Endodermal cell (in vitro differentiated cells): ENCODE data around the gene TMEM62. TPM values are rescaled to one million over a fixed set of nuclear protein-coding genes. Genes with fewer than 3 reads are reported as not detected.
A peak's percentile ranks its signal among the peaks of the same experiment; 100 is the strongest.

Experiments
- DNase-seq: peaks from one replicate; pipeline ENCODE4 v3.0.0-alpha.2; 2017
- H3K27ac ChIP-seq: 2 replicates; pipeline ENCODE4 v1.5.1; 2013; ENCODE audit warnings: mild to moderate bottlenecking, low read depth, low read length, moderate library complexity
- H3K27me3 ChIP-seq: 2 replicates; pipeline ENCODE4 v1.6.1; 2013; ENCODE audit warnings: mild to moderate bottlenecking, low read length, moderate library complexity; ENCODE audit not compliant: insufficient read depth, control insufficient read depth, poor library complexity, severe bottlenecking
- H3K36me3 ChIP-seq: 2 replicates; pipeline ENCODE4 v1.7.0; 2013; ENCODE audit warnings: mild to moderate bottlenecking, low read length, moderate library complexity; ENCODE audit not compliant: control insufficient read depth, insufficient read depth
- H3K4me1 ChIP-seq: one replicate; pipeline ENCODE4 v1.7.0; 2013; ENCODE audit warnings: low read length; ENCODE audit not compliant: control insufficient read depth, insufficient read depth
- H3K4me3 ChIP-seq: 2 replicates; pipeline ENCODE4 v1.5.1; 2013; ENCODE audit warnings: mild to moderate bottlenecking, low read length, moderate library complexity
- H3K9ac ChIP-seq: 2 replicates; pipeline ENCODE4 v1.6.1; 2013; ENCODE audit warnings: mild to moderate bottlenecking, low read length, moderate library complexity; ENCODE audit not compliant: poor library complexity, severe bottlenecking; ENCODE audit errors: extremely low read depth
- H3K9me3 ChIP-seq: 2 replicates; pipeline ENCODE4 v1.6.1; 2013; ENCODE audit warnings: mild to moderate bottlenecking, low read length, moderate library complexity; ENCODE audit not compliant: control insufficient read depth
- H3K27ac Mint-ChIP-seq: 2 replicates; pipeline ENCODE4 v1.8.0; 2020; ENCODE audit warnings: mixed read lengths
- H3K27me3 Mint-ChIP-seq: 2 replicates; pipeline ENCODE4 v1.8.0; 2021; ENCODE audit warnings: mild to moderate bottlenecking, mixed read lengths; ENCODE audit not compliant: insufficient read depth
- H3K36me3 Mint-ChIP-seq: 2 replicates; pipeline ENCODE4 v1.8.0; 2020; ENCODE audit warnings: low read depth, mixed read lengths
- H3K4me1 Mint-ChIP-seq: 2 replicates; pipeline ENCODE4 v1.8.0; 2020; ENCODE audit warnings: mixed read lengths
- H3K4me3 Mint-ChIP-seq: 2 replicates; pipeline ENCODE4 v1.8.0; 2020; ENCODE audit warnings: mild to moderate bottlenecking, moderate library complexity, mixed read lengths
- H3K9me3 Mint-ChIP-seq: 2 replicates; pipeline ENCODE4 v1.8.0; 2020; ENCODE audit warnings: mild to moderate bottlenecking, mixed read lengths
- WGBS, 2 experiments: methylation state at CpG; one replicate each; pipeline versions ENCODE4 v1.1.5 to v1.1.7; 2013; ENCODE audit warnings: missing lambda C conversion rate in 2 of 2, mixed read lengths in 1 of 2; ENCODE audit not compliant: insufficient coverage in 1 of 2, insufficient read length in 1 of 2; 5-methylcytosine and 5-hydroxymethylcytosine counted together
- total RNA-seq, 2 donors: library from RNA; stranded (reverse); fragmentation: NEBNext Ultra II Directional in 1 of 2; extraction: Animal tissue kit (Norgen Biotek cat#: 25700) in 1 of 2; gene quantifications; 2 replicates in 1 of 2; 3 replicates in 1 of 2; pipeline ENCODE4 v1.2.1, GENCODE V29; 2021
- TF ChIP-seq, protein P1 (sequence below): fragments of 200-600 bp; sonication (generic); conservative IDR thresholded peaks from 2 replicates; pipeline ENCODE4 v1.5.0; 2021; ENCODE audit warnings: antibody characterized with exemption, mild to moderate bottlenecking

The TMEM62 gene
- total RNA-seq, 2 donors from 2014 or later = 8.1 to 10.2 TPM

DNA sequence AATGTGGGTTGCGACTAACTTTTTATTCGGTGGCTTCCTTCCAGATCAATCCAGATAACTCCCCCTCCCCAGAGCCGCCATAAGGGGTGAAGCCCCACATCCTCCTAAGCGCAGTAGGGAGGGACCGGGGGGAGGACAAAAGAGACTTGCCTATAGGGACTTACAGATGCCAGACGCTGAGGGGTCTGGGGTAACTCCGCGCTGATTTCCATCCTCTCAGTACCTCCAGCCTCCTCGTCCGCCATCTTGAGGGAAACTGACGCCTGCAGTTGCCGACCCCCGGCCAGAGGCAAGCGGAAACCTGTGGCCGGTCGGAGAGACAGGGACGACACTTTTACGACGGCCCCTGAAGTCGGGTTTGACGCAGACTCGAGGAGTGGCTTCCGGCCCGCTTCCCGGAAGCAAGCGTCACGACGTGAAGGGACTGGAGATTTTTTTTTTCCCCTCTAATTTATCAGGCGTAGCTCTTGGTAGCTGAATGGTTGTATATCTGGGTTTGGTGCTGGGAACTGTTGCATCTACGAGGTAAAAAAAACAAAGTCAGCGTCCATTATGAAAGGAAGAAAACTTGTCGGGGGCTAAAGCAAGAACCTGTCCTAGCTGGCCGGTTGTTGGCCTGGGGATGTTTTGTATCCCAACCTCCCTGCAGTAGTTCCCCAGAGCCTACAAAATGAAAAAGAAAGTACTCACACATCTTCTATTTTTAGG lies 27.5 kb upstream of the TMEM62 start, which contains the start of gene UBR1:
UBR1 (minus strand) TSS at position 261 of the 708 bp plus-strand sequence; CDS start at position 245, 16 bp downstream.
- peaks cover 20% of the 10 kb centered on the region for H3K27me3 ChIP-seq
- peak; percentile 95 for DNase-seq
- peak within 1 kb of the TSS; percentile 94 for H3K4me3 ChIP-seq
- Mint-ChIP-seq H3K27ac (peak within 1 kb of the TSS; percentile 97), H3K4me1 (peaks cover 12% of the 10 kb centered on the region), H3K9me3 (no peaks in the 10 kb centered on the region), H3K27me3 (peaks cover 14% of the 10 kb centered on the region), H3K4me3 (peak within 1 kb of the TSS; percentile 99), H3K36me3 (peaks cover 26% of the 10 kb centered on the region)
- peaks cover 14% of the 10 kb centered on the region for H3K36me3 ChIP-seq
- H3K4me1 ChIP-seq = no peaks in the 10 kb centered on the region
- WGBS, 2 experiments = 0% methylated on average over 4 to 32 of the region's 33 CpGs
- TF ChIP-seq, protein P1, sequence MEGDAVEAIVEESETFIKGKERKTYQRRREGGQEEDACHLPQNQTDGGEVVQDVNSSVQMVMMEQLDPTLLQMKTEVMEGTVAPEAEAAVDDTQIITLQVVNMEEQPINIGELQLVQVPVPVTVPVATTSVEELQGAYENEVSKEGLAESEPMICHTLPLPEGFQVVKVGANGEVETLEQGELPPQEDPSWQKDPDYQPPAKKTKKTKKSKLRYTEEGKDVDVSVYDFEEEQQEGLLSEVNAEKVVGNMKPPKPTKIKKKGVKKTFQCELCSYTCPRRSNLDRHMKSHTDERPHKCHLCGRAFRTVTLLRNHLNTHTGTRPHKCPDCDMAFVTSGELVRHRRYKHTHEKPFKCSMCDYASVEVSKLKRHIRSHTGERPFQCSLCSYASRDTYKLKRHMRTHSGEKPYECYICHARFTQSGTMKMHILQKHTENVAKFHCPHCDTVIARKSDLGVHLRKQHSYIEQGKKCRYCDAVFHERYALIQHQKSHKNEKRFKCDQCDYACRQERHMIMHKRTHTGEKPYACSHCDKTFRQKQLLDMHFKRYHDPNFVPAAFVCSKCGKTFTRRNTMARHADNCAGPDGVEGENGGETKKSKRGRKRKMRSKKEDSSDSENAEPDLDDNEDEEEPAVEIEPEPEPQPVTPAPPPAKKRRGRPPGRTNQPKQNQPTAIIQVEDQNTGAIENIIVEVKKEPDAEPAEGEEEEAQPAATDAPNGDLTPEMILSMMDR = no peak
- H3K9ac ChIP-seq = peak within 1 kb of the TSS; percentile 78
- no peaks in the 10 kb centered on the region for H3K9me3 ChIP-seq
- no peak within 1 kb of the TSS for H3K27ac ChIP-seq

DNA sequence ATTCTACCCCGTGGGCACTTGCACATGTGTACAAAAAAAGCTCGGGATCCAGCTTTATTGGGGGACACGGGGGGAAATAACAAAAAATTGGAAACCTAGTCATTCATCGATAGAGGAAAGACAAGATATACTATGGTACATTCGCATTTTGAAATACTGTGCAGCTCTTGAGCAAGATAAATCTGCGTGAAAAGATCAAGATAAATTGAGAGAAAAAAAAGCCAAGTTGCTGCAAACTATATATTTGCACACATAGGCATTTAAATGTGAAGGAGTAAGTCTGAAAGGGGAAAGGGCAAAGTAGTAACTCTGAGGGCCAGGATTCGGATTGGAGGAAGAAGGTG lies 26.9 kb upstream of the TMEM62 start:
- H3K27me3 ChIP-seq = peaks cover 20% of the 10 kb centered on the region
- H3K36me3 ChIP-seq = peaks cover 9% of the 10 kb centered on the region
- Mint-ChIP-seq H3K4me3 (peak overlapping the region; percentile 99), H3K27me3 (peaks cover 14% of the 10 kb centered on the region), H3K27ac (peak overlapping the region; percentile 97), H3K36me3 (peaks cover 21% of the 10 kb centered on the region), H3K4me1 (peaks cover 12% of the 10 kb centered on the region), H3K9me3 (no peaks in the 10 kb centered on the region)
- peak overlapping the region; percentile 94 for H3K4me3 ChIP-seq
- H3K9me3 ChIP-seq = no peaks in the 10 kb centered on the region
- DNase-seq = no peak
- H3K27ac ChIP-seq = no peak overlapping the region
- peak overlapping the region; percentile 78 for H3K9ac ChIP-seq
- H3K4me1 ChIP-seq = no peaks in the 10 kb centered on the region
- 43 to 58% methylated on average over 6 to 7 of the region's 7 CpGs for WGBS, 2 experiments
- TF ChIP-seq, protein P1 = no peak

DNA sequence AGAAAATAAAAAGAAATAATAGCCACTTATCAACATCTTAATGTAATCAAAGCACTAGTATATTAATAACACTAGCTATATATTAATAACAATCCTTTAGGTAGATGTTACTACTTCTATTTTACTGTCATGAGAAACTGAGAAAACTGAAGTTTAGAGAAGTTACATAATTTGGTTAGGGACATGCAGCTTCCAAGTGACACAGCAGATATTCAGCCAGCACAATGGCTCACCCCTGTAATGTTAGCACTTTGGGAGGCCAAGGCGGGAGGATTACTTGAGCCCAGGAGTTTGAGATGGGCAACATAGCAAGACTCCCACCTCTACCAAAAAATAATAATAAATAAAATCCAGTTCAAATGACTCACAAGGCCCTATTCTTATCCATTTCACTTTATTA lies 25.6 kb upstream of the TMEM62 start:
- no peak for DNase-seq
- peaks cover 12% of the 10 kb centered on the region for H3K36me3 Mint-ChIP-seq
- WGBS, 2 experiments = 90% methylated on average over 1 of the region's 1 CpG; no CpG with 5 or more reads in 1 of the 2 experiments
- no peaks in the 10 kb centered on the region for H3K9me3 Mint-ChIP-seq
- H3K27ac Mint-ChIP-seq = no peak overlapping the region
- TF ChIP-seq, protein P1 = no peak
- H3K4me1 ChIP-seq = no peaks in the 10 kb centered on the region
- H3K27ac ChIP-seq = no peak overlapping the region
- H3K9ac ChIP-seq = no peak overlapping the region
- H3K27me3 Mint-ChIP-seq = peaks cover 14% of the 10 kb centered on the region
- peaks cover 20% of the 10 kb centered on the region for H3K27me3 ChIP-seq
- no peak overlapping the region for H3K4me3 Mint-ChIP-seq
- H3K4me3 ChIP-seq = no peak overlapping the region
- no peaks in the 10 kb centered on the region for H3K9me3 ChIP-seq
- peaks cover 12% of the 10 kb centered on the region for H3K4me1 Mint-ChIP-seq
- peaks cover 4% of the 10 kb centered on the region for H3K36me3 ChIP-seq
